Measurements from ENCODE around the gene RIN3. TPM values are rescaled to one million over a fixed set of nuclear protein-coding genes. Genes with fewer than 3 reads are reported as not detected.
"Not testable (repeated sequence)": the region's sequence is repeated elsewhere in the genome, so short reads cannot be mapped to it uniquely, and the experiment has no call there.

The RIN3 gene
- total RNA-seq, 1 donor from 2014 or later: 34.7 TPM

DNA sequence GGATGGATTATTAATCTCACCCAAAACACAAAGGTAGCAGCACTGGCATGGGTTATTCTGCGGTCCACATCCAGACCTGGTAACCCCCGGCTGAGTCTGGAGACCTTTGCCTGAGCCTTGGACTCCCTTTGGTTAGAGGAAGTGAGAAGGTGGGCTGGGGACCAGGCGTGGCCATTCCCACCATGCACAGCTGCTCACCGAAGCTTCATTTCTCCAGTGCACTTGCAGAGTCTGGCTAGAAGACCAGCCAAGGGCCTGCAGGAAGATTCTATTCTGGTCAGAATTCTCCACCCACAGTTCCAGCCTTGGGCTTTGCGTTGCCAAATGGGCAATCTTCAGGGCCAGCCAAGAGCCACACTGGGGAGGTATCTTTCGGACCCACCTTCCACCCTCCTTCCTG is 161.8 kb downstream of the RIN3 start:
- intact Hi-C loops (cut with micrococcal nuclease): no loop called here
- peak overlapping the region; percentile 20 for H3K4me3 Mint-ChIP-seq
- no peaks in the 10 kb centered on the region for H3K27me3 Mint-ChIP-seq (ENCODE audit: insufficient read depth)
- H3K36me3 Mint-ChIP-seq (ENCODE audit: low read depth): peaks cover 56% of the 10 kb centered on the region
- peak overlapping the region; percentile 79 for H3K27ac Mint-ChIP-seq
- DNase-seq (ENCODE audit: low spot score): no peak
- peaks cover 49% of the 10 kb centered on the region for H3K4me1 Mint-ChIP-seq (ENCODE audit: low read depth)
- no peaks in the 10 kb centered on the region for H3K9me3 Mint-ChIP-seq

DNA sequence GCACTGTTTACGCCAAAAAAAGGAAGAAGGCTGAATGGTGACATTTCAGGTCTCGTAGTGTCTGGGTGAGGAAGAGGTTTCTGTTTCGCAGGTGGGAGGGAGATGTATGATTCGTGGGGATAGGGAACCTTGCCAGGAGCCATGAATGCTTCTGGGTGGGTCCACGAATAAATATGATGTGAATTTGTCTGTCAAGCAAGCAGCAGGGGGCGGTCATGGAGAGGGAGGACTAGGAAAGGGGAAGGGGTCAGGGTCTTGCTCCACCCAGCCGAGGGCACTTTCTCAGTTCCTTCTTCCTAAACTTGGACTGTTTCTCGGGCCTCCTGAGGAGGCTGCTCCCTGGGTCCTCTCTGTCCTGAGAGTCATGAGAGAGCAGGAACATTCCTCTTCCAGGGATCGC is 162.4 kb downstream of the RIN3 start:
- intact Hi-C loops (cut with micrococcal nuclease): loop anchor here (2.0 kb wide), 1 partner anchor 61 kb away; no protein-coding TSS in a partner anchor
- Mint-ChIP-seq H3K36me3 (ENCODE audit: low read depth) (peaks cover 53% of the 10 kb centered on the region), H3K9me3 (no peaks in the 10 kb centered on the region), H3K4me3 (peak overlapping the region; percentile 20), H3K27ac (peak overlapping the region; percentile 79), H3K4me1 (ENCODE audit: low read depth) (peaks cover 46% of the 10 kb centered on the region), H3K27me3 (ENCODE audit: insufficient read depth) (no peaks in the 10 kb centered on the region)
- no peak for DNase-seq (ENCODE audit: low spot score)

DNA sequence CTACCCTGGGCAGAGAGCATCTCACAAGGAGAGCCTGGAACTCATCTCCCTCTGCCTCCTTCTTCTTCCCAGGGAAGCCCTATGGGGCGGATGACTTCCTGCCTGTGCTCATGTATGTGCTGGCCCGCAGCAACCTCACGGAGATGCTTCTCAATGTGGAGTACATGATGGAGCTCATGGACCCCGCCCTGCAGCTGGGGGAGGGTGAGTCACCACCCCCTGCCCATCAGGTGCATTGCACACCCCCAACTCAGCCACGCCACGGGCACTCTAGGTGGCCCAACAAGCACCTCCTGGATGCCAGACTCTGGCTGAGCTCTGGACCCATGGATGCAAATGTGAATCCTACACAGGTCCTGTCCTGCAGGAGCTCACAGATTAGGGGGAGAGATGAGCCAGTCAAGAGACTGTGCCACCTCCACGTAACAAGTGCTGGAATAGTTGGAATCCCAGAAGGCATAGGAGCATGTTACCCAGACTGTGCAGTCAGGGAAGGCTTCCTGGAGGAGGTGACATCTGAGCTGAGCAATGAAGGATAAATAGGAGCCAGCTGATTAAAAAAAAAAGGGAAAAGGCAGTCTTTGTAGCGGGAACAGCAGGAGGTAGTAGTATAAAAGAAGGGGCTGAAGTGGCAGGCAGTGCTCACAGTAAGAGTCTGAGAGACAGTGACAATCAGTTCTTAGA is 163.0 kb downstream of the RIN3 start:
- H3K27me3 Mint-ChIP-seq (ENCODE audit: insufficient read depth): no peaks in the 10 kb centered on the region
- H3K4me1 Mint-ChIP-seq (ENCODE audit: low read depth): peaks cover 48% of the 10 kb centered on the region
- intact Hi-C loops (cut with micrococcal nuclease): loop anchor here (1.0 to 2.0 kb wide), 7 partner anchors 8 to 335 kb away; no protein-coding TSS in a partner anchor
- H3K9me3 Mint-ChIP-seq: no peaks in the 10 kb centered on the region
- H3K36me3 Mint-ChIP-seq (ENCODE audit: low read depth): peaks cover 55% of the 10 kb centered on the region
- no peak for DNase-seq (ENCODE audit: low spot score)
- peak overlapping the region; percentile 54 for H3K27ac Mint-ChIP-seq
- H3K4me3 Mint-ChIP-seq: peak overlapping the region; percentile 50

DNA sequence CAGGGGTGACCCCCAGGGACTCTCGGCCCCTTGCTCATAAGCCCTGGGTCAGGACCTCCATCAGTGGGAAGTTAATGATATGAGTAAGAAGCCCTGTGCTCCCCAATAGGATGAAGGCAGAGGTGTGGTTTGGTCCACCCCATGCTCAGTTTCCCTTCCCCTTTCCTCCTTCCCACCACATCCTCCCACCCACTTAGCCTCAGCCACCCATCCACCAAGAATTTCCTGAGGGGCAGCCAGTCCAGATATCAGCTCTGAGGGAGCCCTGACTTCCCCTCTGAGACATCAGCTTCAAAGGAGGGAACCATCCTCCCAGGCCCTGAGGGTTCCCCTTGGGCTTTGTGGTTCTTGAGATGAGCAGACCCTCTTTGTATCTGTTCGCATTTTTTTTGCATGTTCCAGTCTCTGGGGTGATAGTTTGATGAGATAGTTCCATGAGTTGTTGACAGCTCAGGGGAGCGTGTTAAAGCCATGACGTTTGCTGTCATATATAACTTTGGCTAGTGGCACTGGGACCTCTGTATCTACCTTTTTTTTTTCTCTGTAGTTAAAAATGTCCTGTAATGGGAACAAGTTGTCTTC is 163.6 kb downstream of the RIN3 start:
- H3K4me3 Mint-ChIP-seq: peak overlapping the region; percentile 50
- H3K27ac Mint-ChIP-seq: peak overlapping the region; percentile 54
- no peaks in the 10 kb centered on the region for H3K9me3 Mint-ChIP-seq
- peaks cover 54% of the 10 kb centered on the region for H3K36me3 Mint-ChIP-seq (ENCODE audit: low read depth)
- intact Hi-C loops (cut with micrococcal nuclease): loop anchor here (1.0 to 2.0 kb wide), 7 partner anchors 9 to 336 kb away; no protein-coding TSS in a partner anchor
- H3K4me1 Mint-ChIP-seq (ENCODE audit: low read depth): peaks cover 49% of the 10 kb centered on the region
- peak; percentile 24 for DNase-seq (ENCODE audit: low spot score)
- H3K27me3 Mint-ChIP-seq (ENCODE audit: insufficient read depth): no peaks in the 10 kb centered on the region

DNA sequence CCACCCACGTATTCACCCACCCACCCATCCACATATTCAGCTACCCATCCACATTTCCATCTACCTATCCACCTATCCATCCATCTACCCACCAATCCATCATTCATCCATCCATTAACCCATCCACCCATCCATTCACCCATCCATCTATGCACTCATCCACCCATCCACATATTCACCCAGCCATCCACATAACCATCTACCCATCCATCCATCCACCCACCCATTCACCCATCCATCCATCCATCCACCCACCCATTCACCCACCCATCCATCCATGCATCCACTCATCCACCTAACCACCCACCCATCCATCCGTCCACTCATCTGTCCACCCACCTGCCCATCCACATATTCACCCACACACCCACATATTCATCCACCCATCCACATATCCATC is 164.4 kb downstream of the RIN3 start:
- DNase-seq (ENCODE audit: low spot score): no peak
- intact Hi-C loops (cut with micrococcal nuclease): loop anchor here (1.0 to 2.0 kb wide), 7 partner anchors 10 to 337 kb away; no protein-coding TSS in a partner anchor
- H3K9me3 Mint-ChIP-seq: no peaks in the 10 kb centered on the region
- H3K4me1 Mint-ChIP-seq (ENCODE audit: low read depth): peaks cover 49% of the 10 kb centered on the region
- H3K36me3 Mint-ChIP-seq (ENCODE audit: low read depth): peaks cover 58% of the 10 kb centered on the region
- no peak overlapping the region for H3K4me3 Mint-ChIP-seq
- H3K27ac Mint-ChIP-seq: peak overlapping the region; percentile 54
- H3K27me3 Mint-ChIP-seq (ENCODE audit: insufficient read depth): no peaks in the 10 kb centered on the region

DNA sequence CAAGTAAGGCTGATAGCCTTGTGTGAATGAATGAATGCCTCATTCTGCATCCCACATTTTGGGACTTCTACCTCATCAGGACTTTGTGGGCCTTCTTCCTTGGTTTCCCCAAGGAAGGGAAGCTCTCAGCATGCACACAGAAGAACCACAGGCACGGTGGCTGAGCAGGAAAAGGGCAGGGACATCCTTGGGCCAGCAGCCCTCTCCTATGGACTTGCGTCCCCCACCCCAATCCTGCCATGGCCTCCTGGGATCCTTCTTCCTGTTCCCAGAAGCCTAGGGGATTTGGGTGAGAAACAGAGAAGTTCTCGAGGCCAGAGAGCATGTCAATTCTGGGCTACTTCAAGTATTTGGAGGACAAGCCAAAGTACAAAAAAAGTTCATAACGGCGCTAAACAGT is 165.2 kb downstream of the RIN3 start:
- peaks cover 49% of the 10 kb centered on the region for H3K4me1 Mint-ChIP-seq (ENCODE audit: low read depth)
- peak overlapping the region; percentile 80 for H3K27ac Mint-ChIP-seq
- H3K9me3 Mint-ChIP-seq: no peaks in the 10 kb centered on the region
- no peak for DNase-seq (ENCODE audit: low spot score)
- H3K36me3 Mint-ChIP-seq (ENCODE audit: low read depth): peaks cover 61% of the 10 kb centered on the region
- H3K4me3 Mint-ChIP-seq: no peak overlapping the region
- no peaks in the 10 kb centered on the region for H3K27me3 Mint-ChIP-seq (ENCODE audit: insufficient read depth)
- intact Hi-C loops (cut with micrococcal nuclease): no loop called here

DNA sequence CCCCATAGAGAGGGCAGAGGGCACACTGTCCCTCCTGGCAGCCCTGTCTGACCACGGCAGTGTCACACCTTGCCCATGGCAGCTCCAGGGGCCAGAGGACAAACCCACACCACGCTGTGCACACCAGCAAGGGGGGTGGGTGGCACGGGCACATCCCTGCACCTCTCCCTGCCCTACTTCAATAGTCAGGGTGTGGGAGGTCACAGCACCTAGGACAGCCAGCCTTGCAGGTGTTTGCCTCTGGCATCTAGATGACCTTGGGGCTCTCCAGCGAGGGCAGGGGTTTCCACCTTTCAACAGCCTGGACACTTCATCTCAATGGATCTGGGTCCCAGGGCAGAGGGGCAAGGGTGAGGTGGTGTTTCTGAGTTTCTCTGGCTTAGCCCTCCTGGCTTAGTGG is 165.7 kb downstream of the RIN3 start:
- Mint-ChIP-seq H3K4me3 (no peak overlapping the region), H3K4me1 (ENCODE audit: low read depth) (peaks cover 49% of the 10 kb centered on the region), H3K27me3 (ENCODE audit: insufficient read depth) (no peaks in the 10 kb centered on the region), H3K27ac (no peak overlapping the region), H3K36me3 (ENCODE audit: low read depth) (peaks cover 59% of the 10 kb centered on the region), H3K9me3 (no peaks in the 10 kb centered on the region)
- no peak for DNase-seq (ENCODE audit: low spot score)
- intact Hi-C loops (cut with micrococcal nuclease): no loop called here

DNA sequence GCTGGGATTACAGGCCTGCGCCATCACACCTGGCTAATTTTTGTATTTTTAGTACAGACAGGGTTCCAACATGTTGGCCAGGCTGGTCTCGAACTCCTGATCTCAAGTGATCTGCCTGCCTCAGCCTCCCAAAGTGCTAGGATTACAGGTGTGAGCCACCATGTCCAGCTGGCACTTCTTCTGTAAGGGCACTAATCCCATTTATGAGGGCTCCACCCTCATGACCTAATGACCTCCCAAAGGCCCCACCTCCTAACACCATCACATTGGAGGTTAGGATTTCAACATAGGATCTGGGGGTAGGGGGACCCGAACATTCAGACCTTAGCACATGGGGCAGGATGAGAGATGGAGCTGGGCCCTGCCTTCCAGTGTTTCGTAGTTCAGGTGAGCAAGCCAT is 166.7 kb downstream of the RIN3 start:
- H3K27ac Mint-ChIP-seq; H3K4me3 Mint-ChIP-seq; H3K9me3 Mint-ChIP-seq; DNase-seq (ENCODE audit: low spot score); H3K27me3 Mint-ChIP-seq (ENCODE audit: insufficient read depth): not testable (repeated sequence)
- intact Hi-C loops (cut with micrococcal nuclease): loop anchor here (10.0 kb wide), 1 partner anchor 516 kb away; no protein-coding TSS in a partner anchor
- peaks cover 49% of the 10 kb centered on the region for H3K4me1 Mint-ChIP-seq (ENCODE audit: low read depth)
- H3K36me3 Mint-ChIP-seq (ENCODE audit: low read depth): peaks cover 55% of the 10 kb centered on the region

DNA sequence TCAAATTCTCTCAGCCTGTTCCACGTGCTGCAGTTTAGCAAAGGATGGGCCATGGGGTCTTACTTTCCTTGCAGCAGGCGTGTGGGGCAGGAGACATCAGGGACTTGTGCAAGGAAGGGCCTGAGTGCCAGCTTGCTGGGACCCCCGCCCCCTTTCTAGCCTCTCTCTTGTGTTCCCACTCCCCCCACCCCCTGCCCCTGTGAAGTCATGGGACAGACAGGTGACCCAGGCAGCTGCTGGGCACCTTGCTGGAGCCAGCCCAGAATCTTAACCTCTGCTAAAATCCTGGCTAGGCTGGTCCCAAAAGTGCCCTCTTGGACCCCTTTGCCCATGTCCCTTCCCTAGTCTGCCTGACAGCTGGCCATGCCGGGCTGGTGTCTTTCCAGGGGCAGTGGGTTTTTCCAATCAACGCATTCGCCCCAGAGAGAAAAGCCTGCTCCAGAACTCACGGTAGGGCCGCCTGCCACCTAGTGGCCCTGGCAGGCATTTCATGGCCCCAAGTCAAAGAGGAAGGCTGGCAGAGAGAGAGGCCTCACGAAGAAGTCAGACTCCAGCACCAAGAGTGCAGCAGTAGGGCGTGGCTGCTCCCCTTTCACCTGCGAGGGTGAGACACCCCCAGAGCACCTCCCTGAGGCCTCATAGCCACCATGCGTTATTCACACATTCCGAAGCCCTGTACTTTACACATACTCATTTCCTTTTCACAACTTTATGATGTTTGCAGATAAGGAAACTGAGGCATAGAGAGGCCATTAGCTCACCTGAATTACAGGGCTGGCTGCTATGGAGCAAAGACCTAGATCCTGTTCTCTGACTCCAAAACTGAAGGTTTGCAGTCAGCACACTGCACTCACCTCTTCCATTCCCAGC is 167.4 kb downstream of the RIN3 start:
- no peaks in the 10 kb centered on the region for H3K27me3 Mint-ChIP-seq (ENCODE audit: insufficient read depth)
- DNase-seq (ENCODE audit: low spot score): peak; percentile 66
- H3K4me3 Mint-ChIP-seq: no peak overlapping the region
- H3K27ac Mint-ChIP-seq: no peak overlapping the region
- no peaks in the 10 kb centered on the region for H3K9me3 Mint-ChIP-seq
- H3K4me1 Mint-ChIP-seq (ENCODE audit: low read depth): peaks cover 43% of the 10 kb centered on the region
- peaks cover 54% of the 10 kb centered on the region for H3K36me3 Mint-ChIP-seq (ENCODE audit: low read depth)
- intact Hi-C loops (cut with micrococcal nuclease): loop anchor here (1.0 to 10.0 kb wide), 4 partner anchors 68 to 546 kb away; no protein-coding TSS in a partner anchor

DNA sequence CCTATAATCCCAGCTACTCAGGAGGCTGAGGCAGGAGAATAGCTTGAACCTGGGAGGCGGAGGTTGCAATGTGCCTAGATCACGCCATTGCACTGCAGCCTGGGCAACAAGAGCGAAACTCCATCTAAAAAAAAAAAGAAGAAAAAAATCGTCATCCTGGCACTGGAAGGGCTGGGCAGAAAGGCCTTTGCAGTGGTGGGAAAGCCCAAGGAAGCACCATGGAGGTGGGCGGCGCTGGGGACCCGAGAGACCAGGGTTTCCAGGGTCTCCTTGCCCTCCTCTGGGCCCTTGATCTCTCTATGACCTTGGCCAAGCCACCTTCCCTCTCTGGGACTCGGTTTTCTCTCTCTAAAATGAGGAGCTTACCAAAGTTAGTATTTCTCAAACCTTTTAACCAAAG is 169.5 kb downstream of the RIN3 start:
- no peaks in the 10 kb centered on the region for H3K27me3 Mint-ChIP-seq (ENCODE audit: insufficient read depth)
- no peaks in the 10 kb centered on the region for H3K9me3 Mint-ChIP-seq
- H3K27ac Mint-ChIP-seq: no peak overlapping the region
- H3K36me3 Mint-ChIP-seq (ENCODE audit: low read depth): peaks cover 37% of the 10 kb centered on the region
- peaks cover 23% of the 10 kb centered on the region for H3K4me1 Mint-ChIP-seq (ENCODE audit: low read depth)
- DNase-seq (ENCODE audit: low spot score): no peak
- intact Hi-C loops (cut with micrococcal nuclease): loop anchor here (10.0 kb wide), 1 partner anchor 518 kb away; no protein-coding TSS in a partner anchor
- no peak overlapping the region for H3K4me3 Mint-ChIP-seq

DNA sequence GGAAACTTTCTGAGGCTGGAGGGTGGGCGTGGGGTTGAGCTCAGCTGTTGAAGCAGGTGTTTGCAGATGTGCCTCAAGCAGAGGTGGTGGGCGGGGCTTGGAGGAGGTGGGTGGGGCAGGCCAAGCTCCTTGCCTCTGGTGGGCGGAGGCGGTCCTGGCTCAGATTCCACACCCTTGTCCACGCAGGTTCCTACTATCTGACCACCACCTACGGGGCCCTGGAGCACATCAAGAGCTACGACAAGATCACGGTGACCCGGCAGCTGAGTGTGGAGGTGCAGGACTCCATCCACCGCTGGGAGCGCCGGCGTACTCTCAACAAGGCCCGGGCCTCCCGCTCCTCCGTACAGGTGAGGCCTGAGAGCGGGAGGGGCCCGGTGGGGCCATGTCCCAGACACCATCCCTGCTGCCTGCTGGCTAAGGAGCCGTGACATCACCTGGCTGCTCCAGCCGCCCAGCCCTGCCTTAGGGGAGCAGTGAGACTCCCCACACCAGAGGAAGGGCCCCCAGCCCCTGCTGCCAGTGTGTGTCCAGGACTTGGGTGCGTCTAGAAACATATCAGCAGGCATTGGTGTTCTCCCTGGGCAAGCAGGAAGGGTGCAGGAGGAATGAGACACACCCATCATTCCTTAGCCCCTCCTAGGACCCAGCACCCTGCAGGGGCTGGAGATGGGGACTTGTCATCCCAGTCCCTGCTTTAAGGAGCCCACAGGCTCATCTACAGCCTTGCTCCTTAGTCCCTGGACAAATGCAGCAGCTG is 171.4 kb downstream of the RIN3 start:
- H3K27ac Mint-ChIP-seq: no peak overlapping the region
- H3K4me1 Mint-ChIP-seq (ENCODE audit: low read depth): peaks cover 8% of the 10 kb centered on the region
- H3K36me3 Mint-ChIP-seq (ENCODE audit: low read depth): peaks cover 22% of the 10 kb centered on the region
- intact Hi-C loops (cut with micrococcal nuclease): loop anchor here (10.0 kb wide), 1 partner anchor 520 kb away; no protein-coding TSS in a partner anchor
- H3K9me3 Mint-ChIP-seq: no peaks in the 10 kb centered on the region
- H3K27me3 Mint-ChIP-seq (ENCODE audit: insufficient read depth): no peaks in the 10 kb centered on the region
- DNase-seq (ENCODE audit: low spot score): no peak
- H3K4me3 Mint-ChIP-seq: no peak overlapping the region

DNA sequence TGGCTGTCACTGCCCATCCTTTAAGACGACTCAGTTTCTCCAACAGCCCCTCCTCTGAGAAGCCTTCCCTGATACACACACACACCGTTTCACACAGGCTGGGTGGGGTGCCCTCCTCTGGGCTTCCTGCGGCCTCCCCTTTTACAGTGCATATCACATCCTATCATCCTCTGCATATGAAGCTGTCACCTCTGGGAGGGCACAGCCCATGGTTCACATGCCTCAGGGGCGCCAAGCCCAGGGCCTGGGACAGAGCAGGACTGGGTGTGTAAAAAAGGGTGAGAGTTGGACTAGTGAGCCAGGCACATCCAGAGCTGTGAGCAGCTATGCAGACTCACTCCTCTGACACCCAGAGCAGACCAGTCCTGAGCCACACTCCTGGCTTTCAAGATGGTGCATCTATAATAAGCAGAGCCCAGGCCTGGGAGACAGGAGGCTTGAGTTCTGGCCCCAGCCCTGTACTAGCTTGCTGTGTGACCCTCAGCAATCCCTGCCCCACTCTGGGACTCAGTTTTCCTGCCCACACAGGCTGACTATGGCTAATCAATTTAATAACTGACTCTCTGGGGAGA is 172.3 kb downstream of the RIN3 start:
- Mint-ChIP-seq H3K4me1 (ENCODE audit: low read depth) (peaks cover 7% of the 10 kb centered on the region), H3K9me3 (no peaks in the 10 kb centered on the region), H3K27ac (peak overlapping the region; percentile 29), H3K4me3 (no peak overlapping the region), H3K36me3 (ENCODE audit: low read depth) (peaks cover 17% of the 10 kb centered on the region), H3K27me3 (ENCODE audit: insufficient read depth) (no peaks in the 10 kb centered on the region)
- DNase-seq (ENCODE audit: low spot score): no peak
- intact Hi-C loops (cut with micrococcal nuclease): loop anchor here (1.0 to 10.0 kb wide), 3 partner anchors 29 to 521 kb away; no protein-coding TSS in a partner anchor

Data from activated T-helper 1 cell treated with anti-CD3 and anti-CD28 coated beads, Interleukin-12 subunit alpha, Interleukin-12 subunit beta, Interleukin-2, Interleukin-4 antibody, amounts not matched to agents 30 ng/mL and 10 ng/mL and 1 ng/mL, durations not matched to agents 14 hours and 24 hours and 36 hours (primary cell).